ENCODE data around the gene GRK2. TPM values are rescaled to one million over a fixed set of nuclear protein-coding genes. Genes with fewer than 3 reads are reported as not detected.
A peak's percentile ranks its signal among the peaks of the same experiment; 100 is the strongest.

The GRK2 gene
- total and polyA plus RNA-seq, 2 donors (not counting 1 experiment from before 2014, with no cell fraction given): 20.1 to 28.9 TPM

DNA sequence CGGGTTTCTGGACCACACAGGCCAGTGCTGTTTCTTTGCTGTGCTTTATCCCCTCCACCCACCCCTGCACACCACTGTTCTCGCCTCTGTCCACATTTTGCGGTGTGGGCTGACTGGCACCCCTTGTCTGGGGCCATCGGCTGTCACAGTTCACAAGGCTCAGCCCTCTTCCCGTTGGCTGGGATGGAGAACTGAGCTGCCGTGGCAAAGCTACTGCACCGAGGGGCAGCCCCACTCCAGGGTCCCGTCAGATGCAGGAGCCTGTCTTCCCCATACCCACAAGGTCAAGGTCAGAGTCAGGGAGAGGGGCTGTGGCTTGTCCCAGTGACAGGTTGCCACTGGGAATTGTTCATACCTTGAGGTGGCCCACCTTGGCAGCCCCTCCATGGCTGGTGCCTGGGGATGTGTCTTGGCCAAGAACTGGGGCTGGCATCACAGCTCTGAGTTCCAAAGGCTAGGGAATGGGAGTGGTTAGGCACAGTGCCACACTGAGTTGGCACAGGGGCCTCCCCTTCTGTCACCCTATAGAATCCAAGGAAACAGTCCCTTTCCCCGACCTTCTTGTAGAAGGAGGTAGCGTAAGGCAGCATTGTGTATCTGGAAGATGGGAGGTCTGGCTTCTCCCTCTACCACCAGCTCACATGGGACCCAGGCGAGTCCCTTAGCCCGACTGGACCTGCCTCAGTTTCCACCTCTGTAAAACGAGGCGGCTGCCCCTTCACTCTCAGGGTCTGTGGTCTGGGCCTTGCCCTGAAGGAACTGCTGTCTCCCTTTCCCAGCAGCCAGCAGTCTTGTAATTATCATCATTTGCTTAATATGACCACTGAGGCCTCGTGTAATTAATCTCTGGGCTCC, 3.4 kb downstream of the GRK2 start:
- no peak for DNase-seq (ENCODE audit: low read depth in 2 of 2)
- Histone ChIP-seq H4K20me1 (ENCODE audit: control insufficient read depth, extremely low read depth, insufficient read depth, low read length) (no peaks in the 10 kb centered on the region), H2AFZ (ENCODE audit: low read length) (no peak overlapping the region), H3K27me3 (ENCODE audit: control insufficient read depth, insufficient read depth, low read length) (no peaks in the 10 kb centered on the region), H3K4me3 (replicated peaks in 1 of 4; ENCODE audit: control extremely low read depth in 1 of 4, insufficient read depth in 1 of 4, low read depth in 3 of 4, low read length in 4 of 4) (peak overlapping the region in 2 of 4 experiments; percentile 15 to 40), H3K9ac (ENCODE audit: insufficient read depth, low read length) (no peak overlapping the region), H3K27ac (ENCODE audit: insufficient read depth, low read length) (no peak overlapping the region), H3K36me3 (ENCODE audit: control insufficient read depth, insufficient read depth, low read length) (peaks cover 12% of the 10 kb centered on the region), H3K4me2 (ENCODE audit: extremely low read depth, insufficient read depth, low read length) (peak overlapping the region; percentile 78), H3K79me2 (ENCODE audit: control insufficient read depth, insufficient read depth, low read length) (peaks cover 71% of the 10 kb centered on the region), H3K4me1 (ENCODE audit: control insufficient read depth, extremely low read depth, insufficient read depth, low read length) (peaks cover 42% of the 10 kb centered on the region), H3K9me3 (ENCODE audit: control insufficient read depth, insufficient read depth, low read depth, low read length) (no peaks in the 10 kb centered on the region)
- TF ChIP-seq CTCF (conservative IDR thresholded peaks at IDR 0.05 in 1 of 2, IDR thresholded peaks at IDR 0.05 in 1 of 2; ENCODE audit: low read depth in 1 of 2, low read length in 2 of 2): no peak
- TF ChIP-seq EZH2 (IDR thresholded peaks at IDR 0.05; ENCODE audit: low read length, missing control alignments): no peak

DNA sequence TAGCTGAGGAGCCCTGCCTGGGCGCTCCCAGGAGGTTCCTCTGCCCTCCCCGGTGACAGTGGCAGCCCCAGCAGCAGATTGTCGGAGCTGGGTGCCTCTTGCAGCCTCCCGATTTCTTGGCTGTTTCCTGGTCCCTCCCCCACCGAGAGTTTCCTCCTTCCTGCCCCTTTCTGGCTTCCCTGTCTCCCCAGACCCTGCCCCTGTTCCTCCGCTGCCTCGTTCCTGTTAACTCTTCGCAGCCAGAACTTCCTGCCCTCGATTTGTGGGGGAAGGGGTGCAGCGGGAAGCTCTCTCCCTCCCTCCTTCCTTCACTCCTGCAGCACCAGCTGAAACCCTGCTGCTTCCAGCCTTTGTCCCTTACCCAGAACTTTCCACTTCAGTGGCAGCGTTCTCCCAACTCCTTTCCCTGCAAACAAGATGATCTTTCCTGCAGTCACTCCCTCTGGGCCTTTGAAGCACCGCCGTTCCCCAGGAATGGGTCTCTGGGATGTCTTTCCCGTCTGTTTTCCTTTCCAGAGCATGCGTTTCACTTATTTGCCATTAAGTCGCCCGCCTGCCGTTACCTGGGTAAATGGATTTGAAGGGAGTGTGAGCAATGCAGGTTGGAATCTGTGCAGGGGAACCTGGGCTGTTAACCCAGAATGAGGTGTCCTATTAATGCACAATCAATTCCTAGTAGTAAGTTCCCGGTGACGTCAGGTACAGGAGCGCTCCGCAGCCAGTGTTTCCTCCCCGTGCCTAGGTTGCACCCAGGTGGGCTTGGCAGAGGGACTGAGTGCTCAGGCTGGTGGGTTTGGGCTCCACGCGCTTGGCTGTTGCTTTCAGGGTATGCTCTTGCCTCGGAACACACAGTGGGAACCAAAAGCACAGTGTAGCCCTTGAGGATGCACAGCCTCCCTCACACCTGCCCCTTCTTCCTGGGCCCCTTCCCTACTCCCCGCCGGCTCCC, 4.3 kb downstream of the GRK2 start:
- Histone ChIP-seq H3K79me2 (ENCODE audit: control insufficient read depth, insufficient read depth, low read length) (peaks cover 80% of the 10 kb centered on the region), H3K27me3 (ENCODE audit: control insufficient read depth, insufficient read depth, low read length) (no peaks in the 10 kb centered on the region), H3K4me1 (ENCODE audit: control insufficient read depth, extremely low read depth, insufficient read depth, low read length) (peaks cover 42% of the 10 kb centered on the region), H3K36me3 (ENCODE audit: control insufficient read depth, insufficient read depth, low read length) (peaks cover 14% of the 10 kb centered on the region), H3K4me3 (replicated peaks in 1 of 4; ENCODE audit: control extremely low read depth in 1 of 4, insufficient read depth in 1 of 4, low read depth in 3 of 4, low read length in 4 of 4) (peak overlapping the region in 1 of 4 experiments; percentile 40), H3K9me3 (ENCODE audit: control insufficient read depth, insufficient read depth, low read depth, low read length) (no peaks in the 10 kb centered on the region), H2AFZ (ENCODE audit: low read length) (no peak overlapping the region), H3K9ac (ENCODE audit: insufficient read depth, low read length) (no peak overlapping the region), H3K4me2 (ENCODE audit: extremely low read depth, insufficient read depth, low read length) (peak overlapping the region; percentile 78), H4K20me1 (ENCODE audit: control insufficient read depth, extremely low read depth, insufficient read depth, low read length) (no peaks in the 10 kb centered on the region), H3K27ac (ENCODE audit: insufficient read depth, low read length) (no peak overlapping the region)
- no peak for TF ChIP-seq CTCF (conservative IDR thresholded peaks at IDR 0.05 in 1 of 2, IDR thresholded peaks at IDR 0.05 in 1 of 2; ENCODE audit: low read depth in 1 of 2, low read length in 2 of 2)
- TF ChIP-seq EZH2 (IDR thresholded peaks at IDR 0.05; ENCODE audit: low read length, missing control alignments): no peak
- DNase-seq (ENCODE audit: low read depth in 2 of 2): no peak

GRCh38 chr11:67271205-67271540, 4.9 kb downstream of the GRK2 start:
- peaks cover 86% of the 10 kb centered on the region for H3K79me2 ChIP-seq (ENCODE audit: control insufficient read depth, insufficient read depth, low read length)
- peaks cover 38% of the 10 kb centered on the region for H3K4me1 ChIP-seq (ENCODE audit: control insufficient read depth, extremely low read depth, insufficient read depth, low read length)
- TF ChIP-seq CTCF (conservative IDR thresholded peaks at IDR 0.05 in 1 of 2, IDR thresholded peaks at IDR 0.05 in 1 of 2; ENCODE audit: low read depth in 1 of 2, low read length in 2 of 2) (no peak), EZH2 (IDR thresholded peaks at IDR 0.05; ENCODE audit: low read length, missing control alignments) (no peak)
- no peak overlapping the region for H2AFZ ChIP-seq (ENCODE audit: low read length)
- no peak overlapping the region for H3K27ac ChIP-seq (ENCODE audit: insufficient read depth, low read length)
- H3K9me3 ChIP-seq (ENCODE audit: control insufficient read depth, insufficient read depth, low read depth, low read length): no peaks in the 10 kb centered on the region
- H3K9ac ChIP-seq (ENCODE audit: insufficient read depth, low read length): no peak overlapping the region
- no peak for DNase-seq (ENCODE audit: low read depth in 2 of 2)
- H3K4me3 ChIP-seq (replicated peaks in 1 of 4; ENCODE audit: control extremely low read depth in 1 of 4, insufficient read depth in 1 of 4, low read depth in 3 of 4, low read length in 4 of 4): no peak overlapping the region
- no peaks in the 10 kb centered on the region for H3K27me3 ChIP-seq (ENCODE audit: control insufficient read depth, insufficient read depth, low read length)
- no peaks in the 10 kb centered on the region for H4K20me1 ChIP-seq (ENCODE audit: control insufficient read depth, extremely low read depth, insufficient read depth, low read length)
- H3K4me2 ChIP-seq (ENCODE audit: extremely low read depth, insufficient read depth, low read length): no peak overlapping the region
- peaks cover 14% of the 10 kb centered on the region for H3K36me3 ChIP-seq (ENCODE audit: control insufficient read depth, insufficient read depth, low read length)
